ENCODE data around the gene MXRA8. TPM values are rescaled to one million over a fixed set of nuclear protein-coding genes. Genes with fewer than 3 reads are reported as not detected.

MXRA8 gene
- total RNA-seq, 1 donor from 2014 or later = 0.11 TPM

DNA sequence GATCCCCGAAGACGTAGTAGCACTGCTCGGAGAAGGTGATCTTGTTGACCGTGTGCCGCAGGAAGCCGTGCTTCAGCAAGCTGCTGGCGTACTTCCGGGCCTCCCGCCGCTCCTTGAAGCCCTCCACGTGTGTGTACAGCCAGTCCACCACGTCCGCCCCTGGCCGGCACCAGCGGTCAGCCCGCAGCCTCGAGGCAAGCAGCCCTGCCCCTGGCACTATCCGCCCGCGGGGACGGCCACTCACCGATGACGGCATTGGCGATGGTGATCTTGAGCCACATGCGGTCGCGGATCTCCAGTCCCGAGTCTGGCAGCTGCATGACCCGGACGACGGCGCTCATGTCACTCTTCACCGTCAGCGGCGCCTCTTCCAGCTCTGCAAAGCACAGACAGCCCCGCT is 20.1 kb downstream of the MXRA8 start:
- intact Hi-C loops (cut with micrococcal nuclease) = no loop called here

DNA sequence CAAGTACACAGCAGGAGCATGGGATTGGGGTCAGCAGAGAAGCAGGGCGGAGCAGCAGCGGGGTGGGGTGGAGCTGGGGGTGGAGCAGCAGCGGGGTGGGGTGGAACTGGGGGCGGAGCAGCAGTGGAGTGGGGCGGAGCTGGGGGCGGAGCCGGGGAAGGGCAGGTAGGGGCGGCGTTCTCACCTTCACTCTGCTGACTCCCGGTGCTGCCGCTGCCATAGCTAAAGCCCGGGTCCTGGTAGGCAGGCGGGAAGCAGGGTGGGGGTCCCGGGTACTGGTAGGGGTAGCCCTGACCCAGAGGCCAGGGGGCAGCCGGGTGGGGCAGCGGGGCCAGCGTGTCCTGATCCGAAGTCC is 20.6 kb downstream of the MXRA8 start:
- intact Hi-C loops (cut with micrococcal nuclease) = no loop called here

DNA sequence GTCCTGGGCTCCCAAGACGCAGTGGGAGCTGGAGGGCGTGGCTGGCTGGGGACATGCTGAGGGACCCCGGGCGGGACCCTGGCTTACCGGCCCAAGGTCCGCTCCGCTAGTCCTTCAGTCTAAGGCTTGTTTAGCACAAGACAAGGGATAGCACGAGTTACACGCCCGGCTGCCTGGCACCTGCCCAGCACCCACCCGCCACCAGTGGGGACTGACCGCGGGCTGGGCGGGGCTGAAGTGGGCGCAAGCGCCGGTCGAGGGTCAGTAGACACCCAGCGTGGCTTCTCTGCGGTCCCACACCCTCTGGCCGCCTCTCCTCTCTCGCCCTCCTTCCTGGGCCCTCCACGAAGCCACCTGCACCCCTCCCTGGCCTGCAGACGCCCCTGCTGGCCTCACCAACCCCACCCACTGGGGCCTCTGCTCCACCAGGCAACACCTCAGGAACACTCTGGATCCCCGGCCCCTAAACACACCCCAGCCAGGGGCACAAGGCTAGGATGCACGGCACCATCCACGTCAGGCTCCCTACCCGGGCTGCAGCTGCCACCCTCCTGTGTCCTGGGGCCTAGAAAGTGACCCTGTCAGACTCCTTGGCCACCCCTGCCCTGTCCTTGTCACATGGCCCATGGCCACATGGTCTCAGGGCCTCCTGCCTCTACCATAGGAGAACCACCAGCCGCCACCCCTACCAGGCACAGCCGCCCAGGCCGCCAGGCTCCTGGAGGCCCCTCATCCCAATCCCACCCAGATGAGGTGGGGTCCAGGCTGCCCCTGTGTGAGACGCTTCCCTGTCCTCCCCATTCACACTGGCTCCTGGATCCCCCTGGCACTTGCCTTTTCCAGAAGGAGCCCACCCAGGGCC is 21.2 kb downstream of the MXRA8 start:
- intact Hi-C loops (cut with micrococcal nuclease) = no loop called here

DNA sequence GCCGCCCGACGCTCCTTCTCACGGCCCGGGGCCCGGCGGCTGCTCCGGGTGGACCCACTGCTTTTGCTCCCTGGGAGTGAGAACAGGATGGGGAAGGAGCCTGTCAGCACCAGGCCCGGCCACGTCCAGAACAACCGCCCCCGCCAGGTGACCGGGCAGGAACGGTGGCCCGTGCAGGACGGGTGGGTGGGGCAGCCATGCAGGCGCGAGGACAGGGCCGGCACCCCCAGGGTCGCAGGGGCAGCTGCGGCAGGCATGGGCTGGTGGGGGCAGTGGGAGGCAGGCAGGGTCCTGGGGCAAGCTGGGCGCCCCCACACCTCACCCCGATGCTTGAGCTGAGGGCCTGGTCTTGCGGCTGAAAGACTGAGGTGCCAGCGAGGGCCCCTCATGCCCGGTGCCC is 21.9 kb downstream of the MXRA8 start:
- intact Hi-C loops (cut with micrococcal nuclease) = no loop called here

DNA sequence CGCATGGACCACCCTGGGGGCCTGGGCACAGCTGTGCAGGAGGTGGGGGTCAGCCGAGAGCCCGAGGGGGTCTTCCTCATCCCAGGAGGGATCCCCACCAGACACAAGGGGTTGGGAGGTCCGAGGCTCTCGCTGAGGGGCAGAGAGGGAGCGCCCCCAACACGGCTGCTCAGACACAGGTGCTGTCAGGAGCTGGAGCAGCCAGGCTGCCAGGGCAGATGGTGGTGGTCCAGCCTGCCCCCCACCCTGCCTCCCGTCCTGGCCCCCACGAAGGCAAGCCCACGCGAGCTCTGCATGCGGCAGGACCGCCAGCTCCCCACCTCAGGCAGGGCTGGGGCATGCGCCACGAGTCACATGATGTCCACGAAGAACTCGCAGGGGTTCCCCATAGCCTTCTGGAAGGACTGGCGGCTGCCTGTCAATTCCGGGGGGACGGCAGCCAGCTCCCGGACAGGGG is 22.5 kb downstream of the MXRA8 start:
- intact Hi-C loops (cut with micrococcal nuclease) = no loop called here

DNA sequence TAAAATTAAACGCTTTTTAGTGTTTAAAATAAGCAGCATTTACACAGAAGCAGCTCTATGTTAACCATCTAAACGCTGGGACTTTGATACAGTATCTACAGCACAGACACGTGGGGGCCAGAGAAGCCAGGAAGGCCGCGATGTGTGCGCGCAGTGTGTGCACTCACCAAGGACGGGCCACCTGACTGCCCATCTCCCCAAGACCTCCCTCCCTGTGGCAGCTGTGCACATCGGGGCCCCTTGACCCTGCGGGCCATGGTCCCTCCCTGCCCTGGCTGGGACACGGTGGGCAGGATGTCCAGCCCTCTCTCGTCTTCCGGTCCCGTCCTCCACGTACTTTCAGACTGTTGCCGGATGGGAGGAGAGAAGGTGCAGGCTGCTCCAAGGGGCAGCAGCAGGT is 23.1 kb downstream of the MXRA8 start:
- intact Hi-C loops (cut with micrococcal nuclease) = no loop called here

DNA sequence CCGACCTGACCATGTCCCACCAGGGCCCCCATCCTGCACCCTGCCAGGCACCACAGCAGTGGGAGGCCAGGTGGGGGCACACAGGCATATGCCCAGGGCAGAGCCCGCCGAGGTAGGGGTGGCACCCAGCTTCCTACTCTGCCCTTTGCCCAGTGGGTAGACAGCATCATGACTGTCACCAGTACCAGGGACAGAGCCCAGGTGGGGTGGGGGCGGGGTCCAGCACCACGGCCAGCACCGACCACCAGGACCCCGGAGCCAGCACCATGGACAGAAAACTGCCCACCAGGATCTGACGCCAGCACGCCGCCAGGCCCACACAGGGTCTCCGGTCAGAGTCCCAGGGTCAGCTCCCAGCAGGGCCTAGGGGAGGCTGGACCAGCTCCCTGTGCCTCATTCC is 23.5 kb downstream of the MXRA8 start:
- intact Hi-C loops (cut with micrococcal nuclease) = no loop called here

DNA sequence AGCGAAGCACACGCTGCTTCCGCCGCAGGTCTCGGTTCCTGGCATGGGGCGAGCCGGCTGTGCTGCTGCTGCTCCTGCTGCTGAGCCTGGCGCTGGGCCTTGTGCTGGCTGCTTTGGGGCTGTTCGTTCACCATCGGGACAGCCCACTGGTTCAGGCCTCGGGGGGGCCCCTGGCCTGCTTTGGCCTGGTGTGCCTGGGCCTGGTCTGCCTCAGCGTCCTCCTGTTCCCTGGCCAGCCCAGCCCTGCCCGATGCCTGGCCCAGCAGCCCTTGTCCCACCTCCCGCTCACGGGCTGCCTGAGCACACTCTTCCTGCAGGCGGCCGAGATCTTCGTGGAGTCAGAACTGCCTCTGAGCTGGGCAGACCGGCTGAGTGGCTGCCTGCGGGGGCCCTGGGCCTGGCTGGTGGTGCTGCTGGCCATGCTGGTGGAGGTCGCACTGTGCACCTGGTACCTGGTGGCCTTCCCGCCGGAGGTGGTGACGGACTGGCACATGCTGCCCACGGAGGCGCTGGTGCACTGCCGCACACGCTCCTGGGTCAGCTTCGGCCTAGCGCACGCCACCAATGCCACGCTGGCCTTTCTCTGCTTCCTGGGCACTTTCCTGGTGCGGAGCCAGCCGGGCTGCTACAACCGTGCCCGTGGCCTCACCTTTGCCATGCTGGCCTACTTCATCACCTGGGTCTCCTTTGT is 24.7 kb downstream of the MXRA8 start:
- intact Hi-C loops (cut with micrococcal nuclease) = no loop called here

DNA sequence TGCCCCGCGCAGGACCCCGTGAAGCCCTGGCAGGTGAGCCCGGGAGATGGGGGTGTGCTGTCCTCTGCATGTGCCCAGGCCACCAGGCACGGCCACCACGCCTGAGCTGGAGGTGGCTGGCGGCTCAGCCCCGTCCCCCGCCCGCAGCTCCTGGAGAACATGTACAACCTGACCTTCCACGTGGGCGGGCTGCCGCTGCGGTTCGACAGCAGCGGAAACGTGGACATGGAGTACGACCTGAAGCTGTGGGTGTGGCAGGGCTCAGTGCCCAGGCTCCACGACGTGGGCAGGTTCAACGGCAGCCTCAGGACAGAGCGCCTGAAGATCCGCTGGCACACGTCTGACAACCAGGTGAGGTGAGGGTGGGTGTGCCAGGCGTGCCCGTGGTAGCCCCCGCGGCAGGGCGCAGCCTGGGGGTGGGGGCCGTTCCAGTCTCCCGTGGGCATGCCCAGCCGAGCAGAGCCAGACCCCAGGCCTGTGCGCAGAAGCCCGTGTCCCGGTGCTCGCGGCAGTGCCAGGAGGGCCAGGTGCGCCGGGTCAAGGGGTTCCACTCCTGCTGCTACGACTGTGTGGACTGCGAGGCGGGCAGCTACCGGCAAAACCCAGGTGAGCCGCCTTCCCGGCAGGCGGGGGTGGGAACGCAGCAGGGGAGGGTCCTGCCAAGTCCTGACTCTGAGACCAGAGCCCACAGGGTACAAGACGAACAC is 25.4 kb downstream of the MXRA8 start:
- intact Hi-C loops (cut with micrococcal nuclease) = no loop called here

DNA sequence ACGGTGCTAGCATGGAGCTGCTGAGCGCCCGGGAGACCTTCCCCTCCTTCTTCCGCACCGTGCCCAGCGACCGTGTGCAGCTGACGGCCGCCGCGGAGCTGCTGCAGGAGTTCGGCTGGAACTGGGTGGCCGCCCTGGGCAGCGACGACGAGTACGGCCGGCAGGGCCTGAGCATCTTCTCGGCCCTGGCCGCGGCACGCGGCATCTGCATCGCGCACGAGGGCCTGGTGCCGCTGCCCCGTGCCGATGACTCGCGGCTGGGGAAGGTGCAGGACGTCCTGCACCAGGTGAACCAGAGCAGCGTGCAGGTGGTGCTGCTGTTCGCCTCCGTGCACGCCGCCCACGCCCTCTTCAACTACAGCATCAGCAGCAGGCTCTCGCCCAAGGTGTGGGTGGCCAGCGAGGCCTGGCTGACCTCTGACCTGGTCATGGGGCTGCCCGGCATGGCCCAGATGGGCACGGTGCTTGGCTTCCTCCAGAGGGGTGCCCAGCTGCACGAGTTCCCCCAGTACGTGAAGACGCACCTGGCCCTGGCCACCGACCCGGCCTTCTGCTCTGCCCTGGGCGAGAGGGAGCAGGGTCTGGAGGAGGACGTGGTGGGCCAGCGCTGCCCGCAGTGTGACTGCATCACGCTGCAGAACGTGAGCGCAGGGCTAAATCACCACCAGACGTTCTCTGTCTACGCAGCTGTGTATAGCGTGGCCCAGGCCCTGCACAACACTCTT is 26.2 kb downstream of the MXRA8 start:
- intact Hi-C loops (cut with micrococcal nuclease) = no loop called here

DNA sequence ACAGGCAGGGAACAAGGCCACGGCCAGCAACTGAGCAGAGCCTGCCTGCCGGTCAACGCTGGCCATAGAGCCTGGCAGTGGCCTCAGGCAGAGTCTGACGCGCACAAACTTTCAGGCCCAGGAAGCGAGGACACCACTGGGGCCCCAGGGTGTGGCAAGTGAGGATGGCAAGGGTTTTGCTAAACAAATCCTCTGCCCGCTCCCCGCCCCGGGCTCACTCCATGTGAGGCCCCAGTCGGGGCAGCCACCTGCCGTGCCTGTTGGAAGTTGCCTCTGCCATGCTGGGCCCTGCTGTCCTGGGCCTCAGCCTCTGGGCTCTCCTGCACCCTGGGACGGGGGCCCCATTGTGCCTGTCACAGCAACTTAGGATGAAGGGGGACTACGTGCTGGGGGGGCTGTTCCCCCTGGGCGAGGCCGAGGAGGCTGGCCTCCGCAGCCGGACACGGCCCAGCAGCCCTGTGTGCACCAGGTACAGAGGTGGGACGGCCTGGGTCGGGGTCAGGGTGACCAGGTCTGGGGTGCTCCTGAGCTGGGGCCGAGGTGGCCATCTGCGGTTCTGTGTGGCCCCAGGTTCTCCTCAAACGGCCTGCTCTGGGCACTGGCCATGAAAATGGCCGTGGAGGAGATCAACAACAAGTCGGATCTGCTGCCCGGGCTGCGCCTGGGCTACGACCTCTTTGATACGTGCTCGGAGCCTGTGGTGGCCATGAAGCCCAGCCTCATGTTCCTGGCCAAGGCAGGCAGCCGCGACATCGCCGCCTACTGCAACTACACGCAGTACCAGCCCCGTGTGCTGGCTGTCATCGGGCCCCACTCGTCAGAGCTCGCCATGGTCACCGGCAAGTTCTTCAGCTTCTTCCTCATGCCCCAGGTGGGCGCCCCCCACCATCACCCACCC is 27.0 kb downstream of the MXRA8 start, which contains the start of gene TAS1R3:
Gene TAS1R3 (plus strand): TSS at position 213 of the 898 bp plus-strand sequence. CDS start 66 bp downstream, at position 279.
- intact Hi-C loops (cut with micrococcal nuclease) = no loop called here

DNA sequence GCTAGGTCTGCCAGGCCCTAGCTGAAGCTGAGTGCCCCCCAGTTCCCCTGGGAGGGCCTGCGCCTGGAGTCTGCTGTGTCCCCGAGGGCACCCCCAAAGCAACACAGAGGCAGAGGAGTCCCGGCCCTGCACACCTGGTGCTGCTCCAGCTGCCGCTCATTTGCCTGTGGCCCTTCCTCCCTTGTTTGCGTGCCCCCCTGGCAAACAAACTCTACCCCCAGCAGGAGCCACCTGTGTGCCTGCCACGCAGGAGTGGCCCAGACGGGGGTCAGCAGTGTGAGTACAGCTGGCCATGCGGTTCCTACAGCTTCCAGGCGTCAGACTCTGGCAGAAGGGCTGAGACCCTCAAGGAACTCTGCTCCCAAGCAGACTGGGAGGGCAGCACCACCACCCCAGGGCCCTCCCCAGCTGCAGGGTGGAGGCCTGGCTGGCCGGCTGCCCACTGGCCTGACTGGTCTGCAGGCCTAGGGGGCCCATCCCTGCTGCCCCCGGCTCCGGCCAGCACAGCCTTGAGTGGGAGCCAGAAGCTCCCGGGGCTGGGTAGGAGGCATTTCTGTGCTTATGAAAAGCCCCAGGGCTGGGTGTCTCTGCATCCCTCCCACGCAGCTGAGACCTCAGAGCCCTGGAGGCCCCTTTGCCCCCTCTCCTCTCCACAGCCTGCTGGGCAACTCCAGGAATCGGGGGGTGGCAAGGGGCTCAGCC is 27.8 kb downstream of the MXRA8 start:
- intact Hi-C loops (cut with micrococcal nuclease) = no loop called here

DNA sequence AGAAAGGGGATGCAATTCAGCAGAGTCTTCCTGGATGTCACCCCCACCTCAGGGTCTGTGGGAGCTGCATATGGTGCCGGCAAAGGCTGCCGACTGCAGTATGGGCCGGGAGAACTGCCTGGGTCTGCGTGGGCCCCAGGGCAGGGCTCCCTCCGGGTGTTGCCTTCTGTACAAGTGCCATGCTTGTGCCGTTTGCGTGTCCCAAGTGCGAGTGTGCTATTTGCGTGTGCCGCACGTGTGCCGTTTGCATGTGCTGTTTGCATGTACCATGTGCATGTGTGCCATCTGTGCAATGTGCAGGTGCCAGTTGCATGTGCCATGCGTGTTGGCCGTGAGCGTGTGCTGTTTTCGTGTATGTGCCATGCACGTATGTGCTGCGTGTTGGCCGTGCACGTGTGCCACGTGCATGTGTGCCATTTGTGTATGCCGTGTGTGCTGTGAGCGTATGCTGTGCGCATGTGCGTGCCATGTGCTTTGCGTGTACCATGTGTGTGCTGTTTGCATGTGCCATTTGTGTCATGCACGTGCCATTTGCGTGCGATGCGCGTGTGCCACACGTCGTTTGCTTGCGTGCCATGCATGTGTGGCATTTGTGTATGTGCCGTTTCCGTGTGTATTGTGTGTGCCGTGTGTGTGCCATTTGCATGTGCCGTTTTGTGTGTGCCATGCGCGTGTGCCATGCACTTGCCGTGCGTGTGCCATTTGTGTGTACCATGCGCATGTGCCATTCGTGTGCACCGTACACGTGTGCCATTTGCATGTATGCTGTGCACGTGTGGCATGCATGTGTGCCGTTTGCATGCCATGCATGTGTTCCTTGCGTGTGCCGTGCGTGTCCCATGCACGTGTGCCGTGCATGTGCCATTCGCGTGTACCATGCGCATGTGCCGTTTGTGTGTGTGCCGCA is 28.8 kb downstream of the MXRA8 start:
- intact Hi-C loops (cut with micrococcal nuclease) = no loop called here

DNA sequence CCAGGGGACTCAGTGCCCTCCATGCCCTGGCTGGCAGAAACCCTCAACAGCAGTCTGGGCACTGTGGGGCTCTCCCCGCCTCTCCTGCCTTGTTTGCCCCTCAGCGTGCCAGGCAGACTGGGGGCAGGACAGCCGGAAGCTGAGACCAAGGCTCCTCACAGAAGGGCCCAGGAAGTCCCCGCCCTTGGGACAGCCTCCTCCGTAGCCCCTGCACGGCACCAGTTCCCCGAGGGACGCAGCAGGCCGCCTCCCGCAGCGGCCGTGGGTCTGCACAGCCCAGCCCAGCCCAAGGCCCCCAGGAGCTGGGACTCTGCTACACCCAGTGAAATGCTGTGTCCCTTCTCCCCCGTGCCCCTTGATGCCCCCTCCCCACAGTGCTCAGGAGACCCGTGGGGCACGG is 30.1 kb downstream of the MXRA8 start:
- intact Hi-C loops (cut with micrococcal nuclease) = no loop called here

DNA sequence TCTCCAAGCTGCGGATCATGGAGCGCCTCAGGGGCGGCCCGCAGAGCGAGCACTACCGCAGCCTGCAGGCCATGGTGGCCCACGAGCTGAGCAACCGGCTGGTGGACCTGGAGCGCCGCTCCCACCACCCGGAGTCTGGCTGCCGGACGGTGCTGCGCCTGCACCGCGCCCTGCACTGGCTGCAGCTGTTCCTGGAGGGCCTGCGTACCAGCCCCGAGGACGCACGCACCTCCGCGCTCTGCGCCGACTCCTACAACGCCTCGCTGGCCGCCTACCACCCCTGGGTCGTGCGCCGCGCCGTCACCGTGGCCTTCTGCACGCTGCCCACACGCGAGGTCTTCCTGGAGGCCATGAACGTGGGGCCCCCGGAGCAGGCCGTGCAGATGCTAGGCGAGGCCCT is 31.1 kb downstream of the MXRA8 start:
- intact Hi-C loops (cut with micrococcal nuclease) = no loop called here

DNA sequence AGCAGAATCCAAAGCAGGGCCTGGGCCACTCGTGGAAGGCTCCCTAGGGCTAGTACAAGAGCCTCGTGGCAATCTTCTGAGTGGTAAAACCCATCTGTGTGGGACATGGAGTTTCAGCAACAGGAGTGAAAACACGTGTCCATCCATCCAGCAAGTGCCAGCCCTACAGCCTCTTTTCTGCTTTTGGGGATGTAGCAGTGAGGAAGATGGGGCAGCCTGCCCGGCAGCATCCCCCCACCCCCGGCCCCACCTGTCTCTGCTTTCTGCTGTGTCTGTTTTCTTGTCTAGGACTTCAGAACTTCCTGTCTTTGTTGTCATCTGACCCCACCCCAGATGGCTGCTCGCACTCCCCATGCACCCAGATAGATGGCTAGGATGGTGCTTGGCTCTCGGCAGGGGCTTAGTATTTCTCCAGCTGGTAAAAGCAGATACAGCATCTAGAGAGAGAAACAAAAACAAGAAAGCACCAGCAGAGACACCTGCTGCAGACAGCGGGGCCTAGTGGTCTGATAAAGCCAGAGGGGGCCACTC is 32.2 kb downstream of the MXRA8 start:
- intact Hi-C loops (cut with micrococcal nuclease) = no loop called here

DNA sequence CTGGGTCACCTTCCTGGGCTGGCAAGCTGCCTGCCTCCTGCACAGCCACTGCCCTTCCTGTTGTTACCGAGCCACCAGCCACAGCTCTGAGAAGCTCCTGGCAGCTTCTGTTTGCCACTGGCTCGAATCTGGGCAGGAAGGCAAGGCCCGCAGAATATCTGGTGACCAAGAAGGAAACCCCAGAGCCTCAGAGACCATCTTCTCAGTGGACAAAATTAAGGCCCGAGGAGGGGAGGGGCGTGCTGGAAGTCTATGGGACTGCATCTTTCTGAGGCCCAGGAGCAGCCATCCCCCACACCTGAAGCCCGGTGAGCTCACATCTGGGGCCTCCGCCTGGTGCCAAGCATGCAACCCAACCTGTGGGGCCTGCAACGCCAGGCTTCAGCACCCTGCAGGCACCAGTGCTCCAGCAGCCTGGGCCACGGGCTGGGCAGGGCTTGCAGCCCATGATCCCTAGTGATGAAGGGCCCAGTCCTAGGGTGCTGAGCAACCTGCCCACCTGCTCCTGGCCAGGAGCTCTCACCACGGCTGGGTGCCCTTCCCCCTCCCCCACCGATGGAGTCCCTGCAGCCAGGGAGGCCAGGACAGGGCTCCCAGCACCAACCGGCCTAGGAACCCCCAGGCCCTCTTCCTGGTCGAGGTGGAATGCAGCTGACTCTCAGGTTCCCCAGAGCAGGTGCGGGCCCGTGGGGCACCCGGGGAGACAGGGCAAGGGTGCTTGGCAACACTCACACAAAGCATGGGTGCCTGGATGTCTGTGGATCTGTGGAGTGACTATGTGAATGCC is 32.9 kb downstream of the MXRA8 start:
- intact Hi-C loops (cut with micrococcal nuclease) = no loop called here

Measured in T-helper 2 cell treated with Interferon-gamma antibody and Interleukin-4, amounts not matched to agents 100 ng/mL and 5 ng/mL, for 36 hours (primary cell).